ENCODE results near the gene MKLN1. TPM values are rescaled to one million over a fixed set of nuclear protein-coding genes. Genes with fewer than 3 reads are reported as not detected.

Gene MKLN1
- total and polyA plus RNA-seq, 3 donors from 2014 or later = 42.1 to 87.9 (median 82.4) TPM

GRCh38 chr7:131307627-131308026 is 20.0 kb upstream of the MKLN1 start:
- no peak for DNase-seq
- no peaks in the 10 kb centered on the region for H3K36me3 ChIP-seq (ENCODE audit: low read depth, missing control alignments)
- 95 to 100% methylated on average over 1 of the region's 1 CpG for WGBS, 2 donors
- TF ChIP-seq CTCF (IDR thresholded peaks at IDR 0.05) (no peak), POLR2A (IDR thresholded peaks at IDR 0.05) (no peak)
- H3K4me3 ChIP-seq = no peak overlapping the region
- no peak overlapping the region for H3K27ac ChIP-seq
- peaks cover 11% of the 10 kb centered on the region for H3K4me1 ChIP-seq
- intact Hi-C loops (cut with DNase I; ENCODE audit: low total_unique reads) = no loop called here
- H3K9me3 ChIP-seq = no peaks in the 10 kb centered on the region
- H3K27me3 ChIP-seq = no peaks in the 10 kb centered on the region

- DNase-seq = no peak
- intact Hi-C loops (cut with DNase I; ENCODE audit: low total_unique reads) = no loop called here
- H3K27me3 ChIP-seq = no peaks in the 10 kb centered on the region
- no peaks in the 10 kb centered on the region for H3K4me1 ChIP-seq
- H3K9me3 ChIP-seq = no peaks in the 10 kb centered on the region
- WGBS, 2 donors = 80 to 90% methylated on average over 1 of the region's 1 CpG
- H3K4me3 ChIP-seq = no peak overlapping the region
- no peak for TF ChIP-seq CTCF (IDR thresholded peaks at IDR 0.05)
- no peak for TF ChIP-seq POLR2A (IDR thresholded peaks at IDR 0.05)
- H3K27ac ChIP-seq = no peak overlapping the region
- no peaks in the 10 kb centered on the region for H3K36me3 ChIP-seq (ENCODE audit: low read depth, missing control alignments)
Measured at GRCh38 chr7:131312838-131313237, 14.8 kb upstream of the MKLN1 start.

GRCh38 chr7:131320603-131321002 is 7.1 kb upstream of the MKLN1 start:
- H3K27me3 ChIP-seq = no peaks in the 10 kb centered on the region
- intact Hi-C loops (cut with DNase I; ENCODE audit: low total_unique reads) = no loop called here
- DNase-seq = no peak

GRCh38 chr7:131321656-131322055 is 6.0 kb upstream of the MKLN1 start:
- H3K9me3 ChIP-seq = no peaks in the 10 kb centered on the region
- H3K4me3 ChIP-seq = no peak overlapping the region
- no peaks in the 10 kb centered on the region for H3K27me3 ChIP-seq
- peaks cover 3% of the 10 kb centered on the region for H3K4me1 ChIP-seq
- no peak overlapping the region for H3K27ac ChIP-seq
- no peak for DNase-seq
- H3K36me3 ChIP-seq (ENCODE audit: low read depth, missing control alignments) = no peaks in the 10 kb centered on the region
- intact Hi-C loops (cut with DNase I; ENCODE audit: low total_unique reads) = no loop called here
- TF ChIP-seq CTCF (IDR thresholded peaks at IDR 0.05) (no peak), POLR2A (IDR thresholded peaks at IDR 0.05) (no peak)

More at GRCh38 chr7:131320603-131321002, 7.1 kb upstream of the MKLN1 start:
- no peak overlapping the region for H3K4me3 ChIP-seq
- TF ChIP-seq POLR2A (IDR thresholded peaks at IDR 0.05) = no peak
- no peak for TF ChIP-seq CTCF (IDR thresholded peaks at IDR 0.05)
- H3K27ac ChIP-seq = no peak overlapping the region
- no peaks in the 10 kb centered on the region for H3K36me3 ChIP-seq (ENCODE audit: low read depth, missing control alignments)
- no peaks in the 10 kb centered on the region for H3K4me1 ChIP-seq
- no peaks in the 10 kb centered on the region for H3K9me3 ChIP-seq

GRCh38 chr7:131322061-131322460 is 5.6 kb upstream of the MKLN1 start:
- Histone ChIP-seq H3K4me3 (no peak overlapping the region), H3K36me3 (ENCODE audit: low read depth, missing control alignments) (no peaks in the 10 kb centered on the region), H3K4me1 (peaks cover 3% of the 10 kb centered on the region), H3K27me3 (no peaks in the 10 kb centered on the region), H3K27ac (no peak overlapping the region), H3K9me3 (no peaks in the 10 kb centered on the region)
- no peak for DNase-seq
- intact Hi-C loops (cut with DNase I; ENCODE audit: low total_unique reads) = no loop called here
- no peak for TF ChIP-seq POLR2A (IDR thresholded peaks at IDR 0.05)
- no peak for TF ChIP-seq CTCF (IDR thresholded peaks at IDR 0.05)
- WGBS, 2 donors = 89 to 92% methylated on average over 1 of the region's 1 CpG
